AG04450 (cell line): ENCODE data around the gene CDH24. TPM values are rescaled to one million over a fixed set of nuclear protein-coding genes. Genes with fewer than 3 reads are reported as not detected.

ENCODE experiments used
- CTCF ChIA-PET: fragments of 300-600, 350-600 bp; formaldehyde crosslinking; extraction: SDS; loops from one replicate; lab custom pipeline; 2022; ENCODE audit warnings: antibody characterized with exemption, inconsistent platforms; lab: Charles Lee
- POLR2A ChIA-PET: fragments of 350-600 bp; formaldehyde crosslinking; extraction: SDS; loops from one replicate; lab custom pipeline; 2021; ENCODE audit warnings: antibody characterized with exemption, inconsistent platforms; lab: Yijun Ruan, JAX
- DNase-seq: peaks from one replicate; pipeline ENCODE4 v3.0.0-alpha.2; 2011; ENCODE audit warnings: low read depth, low spot score
- H3K27ac ChIP-seq: one replicate; pipeline ENCODE4 v1.5.1; 2012; ENCODE audit warnings: low read depth, low read length, control low read depth
- H3K27me3 ChIP-seq: one replicate; pipeline ENCODE4 v1.6.0; 2012; ENCODE audit warnings: low read length; ENCODE audit not compliant: control insufficient read depth, insufficient read depth
- H3K4me3 ChIP-seq: 2 replicates; pipeline ENCODE4 v1.5.1; 2011; ENCODE audit warnings: mild to moderate bottlenecking, low read depth, low read length, control low read depth
- H3K9me3 ChIP-seq: 2 replicates; pipeline ENCODE4 v1.5.1; 2012; ENCODE audit warnings: low read length; ENCODE audit not compliant: control insufficient read depth, insufficient read depth
- polyA plus RNA-seq: library from polyadenylated mRNA; depleted of rRNA; stranded (reverse); fragments of >200 nt; gene quantifications from 2 replicates; pipeline ENCODE4 v1.2.3, GENCODE V29; 2011
- TF ChIP-seq, protein P1 (sequence below): IDR thresholded peaks from 2 replicates; pipeline ENCODE4 v1.5.1; 2011; ENCODE audit warnings: low read depth, low read length, control low read depth, inconsistent platforms

The CDH24 gene
- polyA plus RNA-seq, 1 experiment: 10.1 TPM

DNA sequence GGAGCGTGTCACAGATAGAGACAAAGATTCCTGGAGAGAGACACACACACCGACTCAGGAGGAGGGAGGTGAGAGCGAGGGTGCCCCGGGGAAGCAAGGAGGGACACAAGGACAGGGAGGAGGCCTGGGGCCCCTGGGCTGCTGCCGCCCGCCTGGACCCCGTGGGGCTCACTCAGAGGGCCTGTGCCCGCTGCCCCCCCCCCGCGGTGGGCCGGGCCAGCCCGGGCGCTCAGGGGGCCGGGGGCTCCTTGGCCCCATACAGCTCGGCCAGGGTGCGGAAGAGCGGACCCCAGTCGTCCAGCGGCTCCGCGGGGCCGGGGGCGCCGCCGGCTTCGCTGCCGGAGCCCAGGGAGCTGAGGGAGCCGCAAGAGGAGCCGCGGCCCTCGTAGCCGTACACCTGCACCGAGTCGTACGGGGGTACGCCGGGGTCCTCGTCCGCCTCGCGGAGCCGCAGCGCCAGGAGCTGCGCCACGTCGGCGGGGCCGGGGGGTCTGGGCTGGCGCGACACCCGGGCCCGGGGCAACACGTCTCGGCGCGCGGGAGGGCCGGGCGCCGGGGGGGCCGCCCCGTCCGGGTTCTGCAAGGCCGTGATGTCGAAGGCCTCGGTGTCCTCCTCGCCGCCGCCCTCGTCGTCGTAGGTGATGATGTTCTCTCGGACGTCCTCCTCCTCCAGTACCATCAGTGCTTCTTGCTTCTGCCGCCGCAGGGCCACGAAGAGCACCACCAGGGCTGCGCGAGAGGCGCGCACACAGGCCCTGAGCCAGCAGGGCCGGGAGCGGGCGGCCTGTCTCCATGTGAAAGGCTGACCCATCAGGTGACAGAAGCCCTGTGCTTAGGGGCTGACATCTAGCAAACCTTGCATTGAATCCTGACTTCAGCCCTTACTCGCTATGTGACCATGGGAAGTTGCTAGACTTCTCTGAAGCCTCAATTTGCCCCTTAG is 9.3 kb downstream of the CDH24 start:
- no peaks in the 10 kb centered on the region for H3K27me3 ChIP-seq
- POLR2A ChIA-PET: no interaction called here
- H3K4me3 ChIP-seq: no peak overlapping the region
- CTCF ChIA-PET: interaction anchor here (1.2 to 2.2 kb wide), 7 partner anchors 8 to 62 kb away, joined by 4 to 9 read pairs (median 7); partner anchors contain the start of gene CDH24
- peaks cover 3% of the 10 kb centered on the region; the same call in 1 of the 2 replicates for H3K9me3 ChIP-seq
- no peak overlapping the region for H3K27ac ChIP-seq
- no peak for DNase-seq
- TF ChIP-seq, protein P1, sequence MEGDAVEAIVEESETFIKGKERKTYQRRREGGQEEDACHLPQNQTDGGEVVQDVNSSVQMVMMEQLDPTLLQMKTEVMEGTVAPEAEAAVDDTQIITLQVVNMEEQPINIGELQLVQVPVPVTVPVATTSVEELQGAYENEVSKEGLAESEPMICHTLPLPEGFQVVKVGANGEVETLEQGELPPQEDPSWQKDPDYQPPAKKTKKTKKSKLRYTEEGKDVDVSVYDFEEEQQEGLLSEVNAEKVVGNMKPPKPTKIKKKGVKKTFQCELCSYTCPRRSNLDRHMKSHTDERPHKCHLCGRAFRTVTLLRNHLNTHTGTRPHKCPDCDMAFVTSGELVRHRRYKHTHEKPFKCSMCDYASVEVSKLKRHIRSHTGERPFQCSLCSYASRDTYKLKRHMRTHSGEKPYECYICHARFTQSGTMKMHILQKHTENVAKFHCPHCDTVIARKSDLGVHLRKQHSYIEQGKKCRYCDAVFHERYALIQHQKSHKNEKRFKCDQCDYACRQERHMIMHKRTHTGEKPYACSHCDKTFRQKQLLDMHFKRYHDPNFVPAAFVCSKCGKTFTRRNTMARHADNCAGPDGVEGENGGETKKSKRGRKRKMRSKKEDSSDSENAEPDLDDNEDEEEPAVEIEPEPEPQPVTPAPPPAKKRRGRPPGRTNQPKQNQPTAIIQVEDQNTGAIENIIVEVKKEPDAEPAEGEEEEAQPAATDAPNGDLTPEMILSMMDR: no peak

DNA sequence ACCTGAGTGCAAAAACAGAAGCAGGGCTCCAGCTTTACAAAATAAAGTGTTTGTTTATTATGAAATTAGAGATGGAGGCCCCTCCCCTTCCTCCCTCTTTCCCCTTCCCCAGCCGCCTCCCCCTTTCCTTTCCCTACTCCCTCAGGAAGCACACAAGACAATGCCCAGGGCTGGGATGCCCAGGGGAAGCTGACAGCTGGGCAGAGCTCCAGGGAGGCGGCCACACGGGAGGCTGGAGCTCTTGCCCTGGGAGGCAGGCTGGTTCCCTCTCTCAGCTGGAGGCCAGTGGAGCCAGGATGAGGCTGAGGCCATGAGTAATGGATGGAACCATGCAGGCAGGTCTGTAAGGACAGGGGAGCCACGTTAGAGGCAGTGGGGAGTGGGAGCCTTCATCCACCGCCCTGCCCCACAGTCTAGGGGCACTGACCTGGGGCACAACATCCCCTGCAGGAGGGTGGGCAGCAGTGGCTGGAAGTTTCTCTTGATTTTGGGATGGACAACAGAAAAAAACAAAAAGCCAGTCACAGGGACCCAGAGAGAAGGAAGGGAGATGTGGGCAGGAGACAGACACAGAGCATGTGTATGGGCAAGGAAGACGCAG is 10.2 kb downstream of the CDH24 start:
- POLR2A ChIA-PET: interaction anchor here (0.8 kb wide), 1 partner anchor 9 kb away, joined by 3 read pairs; no protein-coding TSS in a partner anchor
- TF ChIP-seq, protein P1: no peak
- Histone ChIP-seq H3K27me3 (no peaks in the 10 kb centered on the region), H3K9me3 (peaks cover 3% of the 10 kb centered on the region; the same call in 1 of the 2 replicates), H3K4me3 (no peak overlapping the region), H3K27ac (no peak overlapping the region)
- DNase-seq: no peak
- CTCF ChIA-PET: interaction anchor here (0.7 to 2.2 kb wide), 5 partner anchors 9 to 61 kb away, joined by 3 to 9 read pairs (median 8); no protein-coding TSS in a partner anchor

DNA sequence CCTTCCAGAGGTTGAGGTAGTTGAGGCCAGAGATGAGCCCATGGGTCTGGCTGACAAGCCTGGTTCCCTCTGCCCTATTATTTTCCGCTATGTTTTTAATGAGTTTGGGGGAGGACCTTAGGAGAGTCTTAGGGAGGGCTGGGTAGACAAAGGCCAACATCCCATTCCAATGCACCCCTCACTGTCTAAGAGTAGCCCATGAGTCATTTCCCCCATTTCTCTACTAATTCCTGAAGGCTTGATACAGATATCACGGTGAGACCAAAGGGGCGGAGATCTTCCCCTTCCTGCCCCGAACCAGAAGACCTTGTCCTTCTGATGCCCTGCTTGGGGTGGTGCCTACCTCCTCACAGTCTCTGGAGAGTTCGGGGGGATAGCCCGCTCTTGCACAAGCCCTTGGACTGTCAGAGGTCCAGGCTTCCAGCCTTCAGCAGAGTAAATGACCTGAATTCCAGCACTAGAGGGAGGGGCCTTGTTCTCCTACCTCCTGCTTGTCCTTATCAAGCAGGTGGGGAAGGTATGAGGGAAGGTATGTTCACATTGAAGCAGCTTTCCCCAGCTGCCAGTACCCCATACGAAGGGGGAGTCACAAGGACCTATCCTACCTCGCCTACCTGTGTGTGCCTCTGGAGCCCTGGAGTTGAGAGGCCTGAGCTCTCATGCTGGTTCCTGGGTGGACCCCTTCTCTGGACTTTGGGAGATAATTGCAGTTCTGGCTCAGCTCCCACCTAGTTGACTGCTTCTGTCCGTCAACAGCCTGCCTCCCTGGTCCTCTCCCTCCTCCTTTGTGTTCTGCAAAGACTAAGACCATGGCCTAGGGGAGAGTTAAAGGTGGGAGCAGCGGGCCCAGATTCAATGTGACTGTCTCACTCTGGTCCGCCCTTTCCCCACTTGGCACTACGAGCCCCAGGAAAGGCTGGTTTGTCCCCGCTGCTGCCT is 11.6 kb downstream of the CDH24 start:
- Histone ChIP-seq H3K27me3 (no peaks in the 10 kb centered on the region), H3K4me3 (no peak overlapping the region), H3K9me3 (peaks cover 3% of the 10 kb centered on the region; the same call in 1 of the 2 replicates), H3K27ac (no peak overlapping the region)
- POLR2A ChIA-PET: no interaction called here
- no peak for DNase-seq
- CTCF ChIA-PET: interaction anchor here (1.8 to 2.2 kb wide), 2 partner anchors 51 to 59 kb away, joined by 7 to 9 read pairs; no protein-coding TSS in a partner anchor
- TF ChIP-seq, protein P1: no peak

DNA sequence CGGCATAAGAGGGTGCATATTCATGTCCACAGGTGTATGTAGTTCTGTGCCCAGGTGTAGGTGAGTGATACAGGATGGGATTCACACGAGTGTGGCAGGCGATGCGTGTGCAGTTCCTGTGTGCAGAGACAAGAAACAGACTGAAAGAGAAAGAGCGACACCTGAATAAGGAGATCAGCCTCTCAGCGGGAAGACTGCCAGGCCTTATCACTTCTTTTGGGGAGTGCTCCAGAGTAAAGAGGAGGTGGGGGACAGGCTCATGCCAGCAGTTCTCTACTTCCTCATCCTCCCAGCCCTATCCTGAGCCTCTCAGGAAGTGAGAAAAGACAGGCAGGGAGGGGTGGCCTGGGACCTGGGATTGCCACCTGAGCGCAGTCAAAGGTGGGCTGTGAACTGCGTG is 12.5 kb downstream of the CDH24 start:
- ChIA-PET CTCF (interaction anchor here (1.0 kb wide), 1 partner anchor 32 kb away, joined by 3 read pairs; no protein-coding TSS in a partner anchor), POLR2A (interaction anchor here (0.5 kb wide), 1 partner anchor 73 kb away, joined by 3 read pairs; no protein-coding TSS in a partner anchor)
- no peaks in the 10 kb centered on the region for H3K27me3 ChIP-seq
- peaks cover 3% of the 10 kb centered on the region; the same call in 1 of the 2 replicates for H3K9me3 ChIP-seq
- no peak overlapping the region for H3K27ac ChIP-seq
- TF ChIP-seq, protein P1: no peak
- H3K4me3 ChIP-seq: no peak overlapping the region
- DNase-seq: no peak
